ENCODE measurements around the gene SSBP4.
A peak's percentile ranks its signal among the peaks of the same experiment; 100 is the strongest.

The SSBP4 gene

GRCh38 chr19:18465964-18466339 is 46.8 kb downstream of the SSBP4 start:
- Mint-ChIP-seq H3K27me3 (ENCODE audit: low read depth) (no peaks in the 10 kb centered on the region), H3K4me3 (no peak overlapping the region), H3K36me3 (ENCODE audit: low read depth) (peaks cover 20% of the 10 kb centered on the region), H3K27ac (no peak overlapping the region), H3K9me3 (no peaks in the 10 kb centered on the region), H3K4me1 (ENCODE audit: low read depth) (peaks cover 17% of the 10 kb centered on the region)

GRCh38 chr19:18466354-18466753 is 47.2 kb downstream of the SSBP4 start:
- H3K36me3 Mint-ChIP-seq (ENCODE audit: low read depth): peaks cover 19% of the 10 kb centered on the region
- no peaks in the 10 kb centered on the region for H3K9me3 Mint-ChIP-seq
- no peaks in the 10 kb centered on the region for H3K27me3 Mint-ChIP-seq (ENCODE audit: low read depth)
- H3K27ac Mint-ChIP-seq: no peak overlapping the region
- H3K4me1 Mint-ChIP-seq (ENCODE audit: low read depth): peaks cover 17% of the 10 kb centered on the region
- no peak overlapping the region for H3K4me3 Mint-ChIP-seq

- Mint-ChIP-seq H3K36me3 (ENCODE audit: low read depth) (peaks cover 11% of the 10 kb centered on the region), H3K27me3 (ENCODE audit: low read depth) (no peaks in the 10 kb centered on the region), H3K9me3 (no peaks in the 10 kb centered on the region), H3K27ac (no peak overlapping the region), H3K4me1 (ENCODE audit: low read depth) (peaks cover 14% of the 10 kb centered on the region), H3K4me3 (no peak overlapping the region)
Observed at GRCh38 chr19:18467978-18468377, 48.8 kb downstream of the SSBP4 start.

GRCh38 chr19:18468517-18468916 is 49.3 kb downstream of the SSBP4 start:
- Mint-ChIP-seq H3K27ac (no peak overlapping the region), H3K4me3 (no peak overlapping the region), H3K9me3 (no peaks in the 10 kb centered on the region), H3K4me1 (ENCODE audit: low read depth) (peaks cover 14% of the 10 kb centered on the region), H3K27me3 (ENCODE audit: low read depth) (no peaks in the 10 kb centered on the region), H3K36me3 (ENCODE audit: low read depth) (peaks cover 10% of the 10 kb centered on the region)

GRCh38 chr19:18469069-18469846 is 50.1 kb downstream of the SSBP4 start:
- Mint-ChIP-seq H3K4me1 (ENCODE audit: low read depth) (peaks cover 14% of the 10 kb centered on the region), H3K9me3 (no peaks in the 10 kb centered on the region), H3K36me3 (ENCODE audit: low read depth) (peaks cover 10% of the 10 kb centered on the region), H3K27ac (peak overlapping the region; percentile 41), H3K27me3 (ENCODE audit: low read depth) (no peaks in the 10 kb centered on the region), H3K4me3 (no peak overlapping the region)

- no peaks in the 10 kb centered on the region for H3K9me3 Mint-ChIP-seq
- H3K4me1 Mint-ChIP-seq (ENCODE audit: low read depth): peaks cover 17% of the 10 kb centered on the region
- no peaks in the 10 kb centered on the region for H3K36me3 Mint-ChIP-seq (ENCODE audit: low read depth)
- no peaks in the 10 kb centered on the region for H3K27me3 Mint-ChIP-seq (ENCODE audit: low read depth)
- no peak overlapping the region for H3K4me3 Mint-ChIP-seq
- no peak overlapping the region for H3K27ac Mint-ChIP-seq
Observed at GRCh38 chr19:18470787-18471186, 51.6 kb downstream of the SSBP4 start.

GRCh38 chr19:18473003-18473705 is 54.0 kb downstream of the SSBP4 start:
- peaks cover 4% of the 10 kb centered on the region for H3K36me3 Mint-ChIP-seq (ENCODE audit: low read depth)
- H3K4me1 Mint-ChIP-seq (ENCODE audit: low read depth): peaks cover 24% of the 10 kb centered on the region
- H3K9me3 Mint-ChIP-seq: no peaks in the 10 kb centered on the region
- no peak overlapping the region for H3K4me3 Mint-ChIP-seq
- H3K27me3 Mint-ChIP-seq (ENCODE audit: low read depth): no peaks in the 10 kb centered on the region
- no peak overlapping the region for H3K27ac Mint-ChIP-seq

- Mint-ChIP-seq H3K27me3 (ENCODE audit: low read depth) (no peaks in the 10 kb centered on the region), H3K4me1 (ENCODE audit: low read depth) (peaks cover 25% of the 10 kb centered on the region), H3K9me3 (no peaks in the 10 kb centered on the region), H3K27ac (no peak overlapping the region), H3K4me3 (no peak overlapping the region), H3K36me3 (ENCODE audit: low read depth) (peaks cover 4% of the 10 kb centered on the region)
Observed at GRCh38 chr19:18473706-18474087, 54.5 kb downstream of the SSBP4 start.

- H3K27me3 Mint-ChIP-seq (ENCODE audit: low read depth): no peaks in the 10 kb centered on the region
- H3K4me1 Mint-ChIP-seq (ENCODE audit: low read depth): peaks cover 32% of the 10 kb centered on the region
- H3K27ac Mint-ChIP-seq: no peak overlapping the region
- no peaks in the 10 kb centered on the region for H3K9me3 Mint-ChIP-seq
- peaks cover 6% of the 10 kb centered on the region for H3K36me3 Mint-ChIP-seq (ENCODE audit: low read depth)
- H3K4me3 Mint-ChIP-seq: no peak overlapping the region
Observed at GRCh38 chr19:18474366-18474887, 55.2 kb downstream of the SSBP4 start.

GRCh38 chr19:18475004-18475453 is 55.8 kb downstream of the SSBP4 start:
- Mint-ChIP-seq H3K27ac (peak overlapping the region; percentile 23), H3K4me1 (ENCODE audit: low read depth) (peaks cover 35% of the 10 kb centered on the region), H3K4me3 (no peak overlapping the region)

GRCh38 chr19:18475762-18476331 is 56.6 kb downstream of the SSBP4 start:
- no peaks in the 10 kb centered on the region for H3K9me3 Mint-ChIP-seq
- H3K27ac Mint-ChIP-seq: peak overlapping the region; percentile 39
- no peaks in the 10 kb centered on the region for H3K27me3 Mint-ChIP-seq (ENCODE audit: low read depth)
- H3K4me1 Mint-ChIP-seq (ENCODE audit: low read depth): peaks cover 38% of the 10 kb centered on the region
- no peak overlapping the region for H3K4me3 Mint-ChIP-seq
- H3K36me3 Mint-ChIP-seq (ENCODE audit: low read depth): peaks cover 6% of the 10 kb centered on the region

More at GRCh38 chr19:18475004-18475453, 55.8 kb downstream of the SSBP4 start:
- H3K9me3 Mint-ChIP-seq: no peaks in the 10 kb centered on the region
- H3K36me3 Mint-ChIP-seq (ENCODE audit: low read depth): peaks cover 6% of the 10 kb centered on the region
- H3K27me3 Mint-ChIP-seq (ENCODE audit: low read depth): no peaks in the 10 kb centered on the region

GRCh38 chr19:18476507-18477041 is 57.4 kb downstream of the SSBP4 start:
- Mint-ChIP-seq H3K9me3 (no peaks in the 10 kb centered on the region), H3K27ac (peak overlapping the region; percentile 61), H3K4me3 (no peak overlapping the region), H3K4me1 (ENCODE audit: low read depth) (peaks cover 45% of the 10 kb centered on the region), H3K36me3 (ENCODE audit: low read depth) (peaks cover 6% of the 10 kb centered on the region), H3K27me3 (ENCODE audit: low read depth) (no peaks in the 10 kb centered on the region)

- no peak overlapping the region for H3K4me3 Mint-ChIP-seq
- no peaks in the 10 kb centered on the region for H3K27me3 Mint-ChIP-seq (ENCODE audit: low read depth)
- peaks cover 6% of the 10 kb centered on the region for H3K36me3 Mint-ChIP-seq (ENCODE audit: low read depth)
- peak overlapping the region; percentile 66 for H3K27ac Mint-ChIP-seq
- peaks cover 46% of the 10 kb centered on the region for H3K4me1 Mint-ChIP-seq (ENCODE audit: low read depth)
- H3K9me3 Mint-ChIP-seq: no peaks in the 10 kb centered on the region
Observed at GRCh38 chr19:18477042-18477779, 58.0 kb downstream of the SSBP4 start.

- Mint-ChIP-seq H3K27ac (peak overlapping the region; percentile 66), H3K9me3 (no peaks in the 10 kb centered on the region), H3K27me3 (ENCODE audit: low read depth) (no peaks in the 10 kb centered on the region), H3K4me3 (no peak overlapping the region), H3K4me1 (ENCODE audit: low read depth) (peaks cover 44% of the 10 kb centered on the region), H3K36me3 (ENCODE audit: low read depth) (peaks cover 6% of the 10 kb centered on the region)
Observed at GRCh38 chr19:18477974-18478373, 58.8 kb downstream of the SSBP4 start.
